H9 (cell line): ENCODE measurements around the gene DGKB. TPM values are rescaled to one million over a fixed set of nuclear protein-coding genes. Genes with fewer than 3 reads are reported as not detected.

Experiments
- DNase-seq: peaks from one replicate; pipeline ENCODE4 v3.0.0-alpha.2; 2017
- H2AFZ ChIP-seq: one replicate; pipeline ENCODE4 v1.6.1; 2013; ENCODE audit warnings: mild to moderate bottlenecking, low read length, control low read depth, moderate library complexity
- H2AK5ac ChIP-seq: 2 replicates; pipeline ENCODE4 v1.6.1; 2013; ENCODE audit warnings: low read length, control low read depth, mixed read lengths; ENCODE audit not compliant: insufficient read length
- H2BK120ac ChIP-seq: one replicate; pipeline ENCODE4 v1.6.1; 2013; ENCODE audit warnings: low read depth, mild to moderate bottlenecking, low read length, control low read depth, inconsistent platforms; ENCODE audit not compliant: poor library complexity, severe bottlenecking
- H2BK12ac ChIP-seq: 2 replicates; pipeline ENCODE4 v1.6.1; 2013; ENCODE audit warnings: low read length, control low read depth, mixed read lengths, low read depth; ENCODE audit not compliant: insufficient read length
- H2BK15ac ChIP-seq: 2 replicates; pipeline ENCODE4 v1.6.1; 2013; ENCODE audit warnings: low read depth, low read length, control low read depth
- H2BK20ac ChIP-seq: one replicate; pipeline ENCODE4 v1.6.1; 2013; ENCODE audit warnings: low read depth, mild to moderate bottlenecking, low read length, control low read depth, inconsistent platforms; ENCODE audit not compliant: poor library complexity, severe bottlenecking
- H2BK5ac ChIP-seq: 2 replicates; pipeline ENCODE4 v1.6.1; 2013; ENCODE audit warnings: low read length, control low read depth, mixed read lengths; ENCODE audit not compliant: insufficient read length
- H3K14ac ChIP-seq: 2 replicates; pipeline ENCODE4 v1.6.1; 2013; ENCODE audit warnings: low read length, control low read depth; ENCODE audit not compliant: insufficient read depth
- H3K18ac ChIP-seq: 2 replicates; pipeline ENCODE4 v1.6.1; 2013; ENCODE audit warnings: low read depth, mild to moderate bottlenecking, mixed read lengths, low read length, control low read depth; ENCODE audit not compliant: insufficient read length
- H3K23ac ChIP-seq: 2 replicates; pipeline ENCODE4 v1.6.1; 2013; ENCODE audit warnings: low read length, control low read depth, mixed read lengths, low read depth; ENCODE audit not compliant: insufficient read length
- H3K23me2 ChIP-seq: 2 replicates; pipeline ENCODE4 v1.6.1; 2013; ENCODE audit warnings: low read depth, mild to moderate bottlenecking, mixed read lengths, low read length, control low read depth; ENCODE audit not compliant: insufficient read length, poor library complexity, severe bottlenecking
- H3K27ac ChIP-seq: 2 replicates; pipeline ENCODE4 v1.5.1; 2013; ENCODE audit warnings: low read length, control low read depth, mixed read lengths, low read depth; ENCODE audit not compliant: insufficient read length
- H3K27me3 ChIP-seq: 2 replicates; pipeline ENCODE4 v1.6.1; 2013; ENCODE audit warnings: low read length, control low read depth, inconsistent platforms; ENCODE audit not compliant: insufficient read depth
- H3K4ac ChIP-seq: 2 replicates; pipeline ENCODE4 v1.6.1; 2013; ENCODE audit warnings: low read depth, mild to moderate bottlenecking, control low read depth, inconsistent platforms, low read length, moderate library complexity
- H3K4me1 ChIP-seq: 2 replicates; pipeline ENCODE4 v1.6.1; 2013; ENCODE audit warnings: low read length, control low read depth, inconsistent platforms; ENCODE audit not compliant: insufficient read depth
- H3K4me2 ChIP-seq: 2 replicates; pipeline ENCODE4 v1.6.1; 2013; ENCODE audit warnings: low read length, control low read depth, mixed read lengths; ENCODE audit not compliant: insufficient read length, insufficient read depth
- H3K56ac ChIP-seq: 2 replicates; pipeline ENCODE4 v1.6.1; 2013; ENCODE audit warnings: low read depth, mild to moderate bottlenecking, mixed read lengths, low read length, control low read depth; ENCODE audit not compliant: insufficient read length
- H3K79me1 ChIP-seq: 2 replicates; pipeline ENCODE4 v1.6.1; 2013; ENCODE audit warnings: low read depth, mild to moderate bottlenecking, moderate library complexity, low read length, control low read depth, inconsistent platforms; ENCODE audit not compliant: insufficient read depth, poor library complexity, severe bottlenecking
- H3K79me2 ChIP-seq: 2 replicates; pipeline ENCODE4 v1.6.1; 2013; ENCODE audit warnings: low read length, control low read depth, inconsistent platforms; ENCODE audit not compliant: insufficient read depth
- H3K9ac ChIP-seq: 2 replicates; pipeline ENCODE4 v1.6.1; 2013; ENCODE audit warnings: low read length, control low read depth, mixed read lengths; ENCODE audit not compliant: insufficient read length; ENCODE audit errors: extremely low read depth
- H3K9me3 ChIP-seq: one replicate; pipeline ENCODE4 v1.6.1; 2013; ENCODE audit warnings: low read depth, low read length, inconsistent platforms; ENCODE audit not compliant: control insufficient read depth
- H3T11ph ChIP-seq: one replicate; pipeline ENCODE4 v1.6.1; 2013; ENCODE audit warnings: mild to moderate bottlenecking, low read length, control low read depth, inconsistent platforms
- H4K20me1 ChIP-seq: one replicate; pipeline ENCODE4 v1.6.1; 2013; ENCODE audit not compliant: control insufficient read depth, insufficient read length, insufficient read depth
- H4K5ac ChIP-seq: 2 replicates; pipeline ENCODE4 v1.6.1; 2013; ENCODE audit warnings: low read depth, mild to moderate bottlenecking, mixed read lengths, low read length, control low read depth; ENCODE audit not compliant: insufficient read length
- H4K8ac ChIP-seq: replicated peaks from 2 replicates; pipeline ENCODE4 v1.6.1; 2013; ENCODE audit warnings: low read length, control low read depth, mixed read lengths, low read depth; ENCODE audit not compliant: insufficient read length
- H4K91ac ChIP-seq: 2 replicates; pipeline ENCODE4 v1.6.1; 2013; ENCODE audit warnings: low read depth, mild to moderate bottlenecking, moderate library complexity, mixed read lengths, low read length, control low read depth; ENCODE audit not compliant: insufficient read length
- H3K27ac Mint-ChIP-seq, 3 experiments: 2 replicates in 2 of 3; 3 replicates in 1 of 3; pipeline ENCODE4 v1.8.0; 2020 to 2021; ENCODE audit warnings: mixed read lengths in 3 of 3, mild to moderate bottlenecking in 1 of 3, moderate library complexity in 1 of 3
- H3K27me3 Mint-ChIP-seq: 2 replicates; pipeline ENCODE4 v1.8.0; 2021; ENCODE audit warnings: low read depth, mild to moderate bottlenecking, moderate library complexity, mixed read lengths
- H3K36me3 Mint-ChIP-seq, 3 experiments: 2 replicates in 2 of 3; 3 replicates in 1 of 3; pipeline ENCODE4 v1.8.0; 2020 to 2021; ENCODE audit warnings: low read depth in 3 of 3, mixed read lengths in 3 of 3; ENCODE audit not compliant: insufficient read depth in 1 of 3
- H3K4me1 Mint-ChIP-seq, 2 experiments: 2 replicates each; pipeline ENCODE4 v1.8.0; 2020; ENCODE audit warnings: mixed read lengths in 2 of 2
- H3K4me3 Mint-ChIP-seq, 2 experiments: 2 replicates in 1 of 2; 3 replicates in 1 of 2; pipeline ENCODE4 v1.8.0; 2020 to 2021; ENCODE audit warnings: mild to moderate bottlenecking in 2 of 2, mixed read lengths in 2 of 2, moderate library complexity in 1 of 2
- H3K9me3 Mint-ChIP-seq, 2 experiments: 2 replicates in 1 of 2; 3 replicates in 1 of 2; pipeline ENCODE4 v1.8.0; 2020; ENCODE audit warnings: mild to moderate bottlenecking in 2 of 2, mixed read lengths in 2 of 2, moderate library complexity in 1 of 2
- CTCF ChIP-seq: fragments of 200-600 bp; sonication (generic); conservative IDR thresholded peaks from 3 replicates; pipeline ENCODE4 v1.8.0; 2021; ENCODE audit warnings: antibody characterized with exemption, mild to moderate bottlenecking
- WGBS: extraction: QIAGEN DNeasy Blood & Tissue Kit; methylation state at CpG from one replicate; pipeline ENCODE4 v1.1.7; 2013; ENCODE audit warnings: missing lambda C conversion rate, low lambda C conversion rate, mixed read lengths; ENCODE audit not compliant: insufficient read length; ENCODE audit errors: extremely low coverage; 5-methylcytosine and 5-hydroxymethylcytosine counted together
- total RNA-seq: library from RNA; stranded (reverse); gene quantifications from 2 replicates; pipeline ENCODE4 v1.2.1, GENCODE V29; 2021

Gene DGKB
- total RNA-seq, 1 experiment from 2014 or later, result 0.26 TPM

- no peaks in the 10 kb centered on the region for H3K4me1 Mint-ChIP-seq
- Histone ChIP-seq H3K23me2 (no peaks in the 10 kb centered on the region), H2BK12ac (no peak overlapping the region), H4K91ac (no peak overlapping the region), H4K20me1 (no peaks in the 10 kb centered on the region), H2AK5ac (no peak overlapping the region), H4K5ac (no peak overlapping the region), H3T11ph (no peak overlapping the region), H2AFZ (no peak overlapping the region), H3K4me2 (no peak overlapping the region), H4K8ac (no peak overlapping the region), H3K56ac (no peak overlapping the region), H2BK15ac (no peak overlapping the region), H3K4me1 (no peaks in the 10 kb centered on the region), H2BK20ac (no peak overlapping the region), H3K4ac (no peak overlapping the region), H3K9ac (no peak overlapping the region), H2BK120ac (no peak overlapping the region), H3K14ac (no peak overlapping the region), H3K9me3 (no peaks in the 10 kb centered on the region), H3K23ac (no peak overlapping the region), H3K79me1 (no peaks in the 10 kb centered on the region), H3K27ac (no peak overlapping the region), H2BK5ac (no peak overlapping the region), H3K79me2 (no peaks in the 10 kb centered on the region), H3K27me3 (no peaks in the 10 kb centered on the region), H3K18ac (no peak overlapping the region)
- no peaks in the 10 kb centered on the region for H3K9me3 Mint-ChIP-seq
- no peaks in the 10 kb centered on the region for H3K27me3 Mint-ChIP-seq
- no CpG with 5 or more reads among the region's 2 CpGs for WGBS
- no peak overlapping the region for H3K27ac Mint-ChIP-seq
- H3K4me3 Mint-ChIP-seq, result no peak overlapping the region
- no peaks in the 10 kb centered on the region for H3K36me3 Mint-ChIP-seq
- no peak for DNase-seq
- no peak for TF ChIP-seq CTCF
Measured at GRCh38 chr7:14495633-14496032, 406.9 kb downstream of the DGKB start.
